DND-41 (cell line): ENCODE measurements around the gene DDTL.
"Not testable (repeated sequence)": the region's sequence is repeated elsewhere in the genome, so short reads cannot be mapped to it uniquely, and the experiment has no call there.

Source experiments
- ATAC-seq: fragments of 200-7000 bp; cut with Tn5 transposase; 3 replicates; pipeline ENCODE4 v1.9.1; 2021; ENCODE audit warnings: low read depth; ENCODE audit not compliant: insufficient read depth
- DNase-seq: peaks from one replicate; pipeline ENCODE4 v3.0.0-alpha.2; 2020
- H2AFZ ChIP-seq: 2 replicates; pipeline ENCODE4 v1.6.0; 2012; ENCODE audit warnings: low read depth, low read length
- H3K27ac ChIP-seq: 2 replicates; pipeline ENCODE4 v1.5.1; 2012; ENCODE audit warnings: low read length, inconsistent platforms
- H3K27me3 ChIP-seq: fragments of 200-600 bp; sonication (generic); 2 replicates; pipeline ENCODE4 v1.6.0; 2012; ENCODE audit warnings: low read length, mild to moderate bottlenecking, inconsistent platforms; ENCODE audit not compliant: insufficient read depth, poor library complexity
- H3K36me3 ChIP-seq: 2 replicates; pipeline ENCODE4 v1.5.1; 2012; ENCODE audit warnings: low read length, inconsistent platforms; ENCODE audit not compliant: insufficient read depth
- H3K4me1 ChIP-seq: 2 replicates; pipeline ENCODE4 v1.5.1; 2012; ENCODE audit warnings: mild to moderate bottlenecking, low read length; ENCODE audit not compliant: insufficient read depth
- H3K4me2 ChIP-seq: 2 replicates; pipeline ENCODE4 v1.6.0; 2012; ENCODE audit warnings: mild to moderate bottlenecking, moderate library complexity, low read length, inconsistent platforms; ENCODE audit not compliant: insufficient read depth
- H3K4me3 ChIP-seq, 2 experiments: fragments of 200-600 bp in 1 of 2; shearing (Covaris generic) in 1 of 2; 2 replicates each; pipeline ENCODE4 v1.5.1; 2012 to 2016; ENCODE audit warnings: inconsistent platforms in 2 of 2, low read length in 2 of 2, mild to moderate bottlenecking in 2 of 2, low read depth in 1 of 2, moderate library complexity in 1 of 2
- H3K79me2 ChIP-seq: 2 replicates; pipeline ENCODE4 v1.6.0; 2012; ENCODE audit warnings: low read length, inconsistent platforms; ENCODE audit not compliant: insufficient read depth
- H3K9ac ChIP-seq: 2 replicates; pipeline ENCODE4 v1.6.0; 2012; ENCODE audit warnings: low read depth, mild to moderate bottlenecking, inconsistent platforms, low read length, moderate library complexity
- H3K9me3 ChIP-seq: 2 replicates; pipeline ENCODE4 v1.5.1; 2012; ENCODE audit warnings: low read length, moderate library complexity, mild to moderate bottlenecking, inconsistent platforms; ENCODE audit not compliant: insufficient read depth, severe bottlenecking
- H4K20me1 ChIP-seq: 2 replicates; pipeline ENCODE4 v1.6.0; 2012; ENCODE audit warnings: low read length; ENCODE audit not compliant: insufficient read depth
- EZH2 ChIP-seq: IDR thresholded peaks from 3 replicates; pipeline ENCODE4 v1.6.1; 2012; ENCODE audit warnings: borderline replicate concordance, low read depth, mild to moderate bottlenecking, moderate library complexity, low read length, inconsistent platforms; ENCODE audit not compliant: severe bottlenecking
- TF ChIP-seq, protein P1 (sequence below): IDR thresholded peaks from 2 replicates; pipeline ENCODE4 v1.5.1; 2012; ENCODE audit warnings: borderline replicate concordance, low read length, moderate library complexity, mild to moderate bottlenecking; ENCODE audit not compliant: poor library complexity, severe bottlenecking; ENCODE audit errors: extremely low read depth

DDTL gene

DNA sequence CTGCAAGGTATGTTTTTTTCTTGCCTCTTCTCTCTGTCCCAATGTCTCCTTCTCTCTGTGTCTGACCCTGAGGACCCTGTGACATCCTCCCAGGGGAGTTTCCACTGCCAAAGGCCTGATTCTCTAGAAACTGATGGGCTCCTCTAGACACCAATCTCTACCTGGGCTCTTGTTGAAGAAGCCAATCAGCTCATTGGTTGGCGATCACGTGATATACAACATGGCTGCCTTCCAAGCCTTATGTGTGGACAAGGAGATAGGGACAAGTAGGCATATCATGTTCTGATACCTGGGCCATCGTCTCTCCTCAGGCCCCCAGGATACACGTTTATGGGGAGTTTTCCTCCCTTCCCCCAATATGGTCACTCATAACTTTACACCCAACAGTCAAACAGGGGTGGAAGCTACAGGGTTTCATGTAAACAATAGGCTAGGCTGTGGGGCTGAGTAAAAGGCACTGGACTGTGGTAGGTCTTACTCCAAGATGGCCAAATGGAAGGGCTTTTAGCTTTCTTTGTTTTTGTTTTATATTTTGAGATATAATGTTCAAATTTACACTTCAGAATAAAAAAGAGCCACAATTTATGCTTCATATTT, 27.0 kb downstream of the DDTL start:
- not testable (repeated sequence) for H4K20me1 ChIP-seq, H3K9ac ChIP-seq, H3K4me2 ChIP-seq, H3K9me3 ChIP-seq, H3K36me3 ChIP-seq, DNase-seq, ATAC-seq, H3K27me3 ChIP-seq, H3K4me3 ChIP-seq, H3K79me2 ChIP-seq, H3K4me1 ChIP-seq, H3K27ac ChIP-seq, H2AFZ ChIP-seq

DNA sequence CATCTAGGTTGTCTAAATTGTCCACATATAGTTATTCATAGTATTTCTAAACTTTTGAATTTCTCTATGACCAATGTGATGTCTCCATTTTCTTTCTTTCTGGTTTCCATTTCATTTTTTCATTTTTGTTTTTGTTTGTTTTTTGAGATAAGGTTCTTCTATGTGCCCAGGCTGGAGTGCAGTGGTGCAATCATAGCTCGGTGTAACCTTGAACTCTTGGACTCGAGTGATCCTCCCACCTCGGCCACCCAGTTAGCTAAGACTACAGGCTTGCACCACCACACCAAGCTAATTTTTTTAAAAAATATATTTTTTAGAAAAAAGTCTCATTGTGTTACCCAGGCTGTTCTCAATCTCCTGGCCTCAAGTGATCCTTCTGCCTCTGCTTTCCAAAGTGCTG, 30.4 kb downstream of the DDTL start:
- Histone ChIP-seq H3K4me3 (no peak overlapping the region), H3K4me2 (no peak overlapping the region), H3K9me3 (no peaks in the 10 kb centered on the region), H3K27me3 (no peaks in the 10 kb centered on the region), H3K4me1 (no peaks in the 10 kb centered on the region), H3K27ac (no peak overlapping the region), H3K79me2 (no peaks in the 10 kb centered on the region), H4K20me1 (no peaks in the 10 kb centered on the region), H3K36me3 (no peaks in the 10 kb centered on the region), H2AFZ (no peak overlapping the region), H3K9ac (no peak overlapping the region)
- TF ChIP-seq, protein P1, sequence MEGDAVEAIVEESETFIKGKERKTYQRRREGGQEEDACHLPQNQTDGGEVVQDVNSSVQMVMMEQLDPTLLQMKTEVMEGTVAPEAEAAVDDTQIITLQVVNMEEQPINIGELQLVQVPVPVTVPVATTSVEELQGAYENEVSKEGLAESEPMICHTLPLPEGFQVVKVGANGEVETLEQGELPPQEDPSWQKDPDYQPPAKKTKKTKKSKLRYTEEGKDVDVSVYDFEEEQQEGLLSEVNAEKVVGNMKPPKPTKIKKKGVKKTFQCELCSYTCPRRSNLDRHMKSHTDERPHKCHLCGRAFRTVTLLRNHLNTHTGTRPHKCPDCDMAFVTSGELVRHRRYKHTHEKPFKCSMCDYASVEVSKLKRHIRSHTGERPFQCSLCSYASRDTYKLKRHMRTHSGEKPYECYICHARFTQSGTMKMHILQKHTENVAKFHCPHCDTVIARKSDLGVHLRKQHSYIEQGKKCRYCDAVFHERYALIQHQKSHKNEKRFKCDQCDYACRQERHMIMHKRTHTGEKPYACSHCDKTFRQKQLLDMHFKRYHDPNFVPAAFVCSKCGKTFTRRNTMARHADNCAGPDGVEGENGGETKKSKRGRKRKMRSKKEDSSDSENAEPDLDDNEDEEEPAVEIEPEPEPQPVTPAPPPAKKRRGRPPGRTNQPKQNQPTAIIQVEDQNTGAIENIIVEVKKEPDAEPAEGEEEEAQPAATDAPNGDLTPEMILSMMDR: no peak
- TF ChIP-seq EZH2: no peak
- no peak for DNase-seq
- ATAC-seq: no peak

DNA sequence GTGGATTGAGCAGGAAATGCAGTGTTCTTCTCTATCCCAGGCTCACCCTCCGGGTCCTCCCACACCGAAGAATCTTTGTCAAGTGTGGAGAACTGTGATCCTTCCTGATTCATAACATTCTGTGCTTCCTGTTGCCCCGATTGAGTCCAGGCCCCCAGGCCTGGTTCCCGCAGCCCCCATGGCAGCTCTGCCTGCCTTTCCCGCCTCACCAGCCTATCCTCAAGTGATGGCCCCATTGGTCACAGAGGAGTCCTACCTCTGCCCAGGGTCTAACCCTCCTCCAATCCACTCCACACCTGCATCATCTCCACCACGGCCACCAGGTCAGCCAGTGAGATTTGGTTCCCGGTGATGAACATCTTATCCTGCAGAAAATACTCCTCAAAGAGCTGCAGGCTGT, 33.1 kb downstream of the DDTL start:
- H4K20me1 ChIP-seq, H3K4me3 ChIP-seq, H3K36me3 ChIP-seq, H3K4me1 ChIP-seq, H3K79me2 ChIP-seq, H3K27ac ChIP-seq, H3K4me2 ChIP-seq, ATAC-seq, H2AFZ ChIP-seq, H3K9me3 ChIP-seq, DNase-seq, H3K27me3 ChIP-seq, H3K9ac ChIP-seq: not testable (repeated sequence)

DNA sequence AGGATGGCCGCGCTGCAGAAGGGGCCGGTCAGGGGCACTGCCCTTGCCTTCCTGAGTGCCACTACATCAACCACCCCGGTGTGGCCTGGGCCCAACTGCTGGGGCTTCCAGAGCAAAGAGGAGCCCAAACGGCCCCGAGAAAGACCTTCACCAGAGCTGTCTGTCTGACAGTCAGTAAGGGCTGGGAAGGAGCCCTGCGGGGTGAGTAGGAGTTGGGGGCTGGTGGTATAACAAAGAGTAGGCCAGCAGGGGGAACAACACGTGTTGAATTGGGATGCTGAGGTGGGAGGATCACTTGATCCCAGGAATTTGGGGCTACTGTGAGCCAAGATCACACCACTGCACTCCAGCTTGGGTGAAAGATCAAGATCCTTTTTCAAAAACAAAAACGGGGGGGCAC, 34.6 kb downstream of the DDTL start:
- Histone ChIP-seq H3K9me3 (no peaks in the 10 kb centered on the region), H3K27me3 (no peaks in the 10 kb centered on the region), H3K4me1 (no peaks in the 10 kb centered on the region), H3K9ac (no peak overlapping the region), H4K20me1 (no peaks in the 10 kb centered on the region), H3K4me3 (no peak overlapping the region), H3K36me3 (no peaks in the 10 kb centered on the region), H3K79me2 (no peaks in the 10 kb centered on the region), H3K27ac (no peak overlapping the region), H3K4me2 (no peak overlapping the region), H2AFZ (no peak overlapping the region)
- ATAC-seq: no peak
- TF ChIP-seq EZH2: no peak
- TF ChIP-seq, protein P1: no peak
- no peak for DNase-seq
